Upper lobe of left lung (tissue), 4 donors: Measurements from ENCODE around the gene CRLF3.

Experiments used
- POLR2A ChIP-seq, 4 donors: fragments of 450-650 bp; IDR thresholded peaks; one replicate each; pipeline ENCODE4 v1.5.1; 2016 to 2017; ENCODE audit warnings: antibody characterized with exemption in 4 of 4, mild to moderate bottlenecking in 2 of 4
- POLR2AphosphoS5 ChIP-seq, 2 donors: sonication (generic); formaldehyde crosslinking; IDR thresholded peaks; one replicate each; pipeline ENCODE4 v1.5.1; 2017; ENCODE audit warnings: antibody characterized with exemption in 2 of 2
- TF ChIP-seq, protein P1 (sequence below), 6 experiments: fragments of 450-650 bp in 4 of 6; fragments of 200-600 bp in 2 of 6; sonication (generic) in 2 of 6; IDR thresholded peaks; one replicate each; pipeline ENCODE4 v1.5.1; 2016 to 2019; ENCODE audit warnings: antibody characterized with exemption in 6 of 6

DNA sequence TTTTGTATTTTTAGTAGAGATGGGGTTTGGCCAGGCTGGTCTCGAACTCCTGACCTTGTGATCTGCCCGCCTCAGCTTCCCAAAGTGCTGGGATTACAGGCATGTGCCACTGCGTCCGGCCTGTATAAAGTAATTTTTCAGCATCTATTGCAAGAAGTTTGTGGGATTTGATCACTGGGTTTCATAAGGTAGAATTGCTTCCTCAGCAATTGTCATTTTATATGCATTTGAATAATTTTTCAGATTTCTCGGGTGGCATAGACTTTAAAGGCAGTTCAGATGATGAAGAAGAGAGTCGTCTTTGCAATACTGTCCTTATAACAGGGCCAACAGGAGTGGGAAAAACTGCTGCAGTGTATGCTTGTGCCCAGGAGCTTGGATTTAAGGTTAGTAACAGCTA, 44.5 kb upstream of the CRLF3 start:
- TF ChIP-seq POLR2A (IDR thresholded peaks at IDR 0.05): no peak
- TF ChIP-seq, protein P1, sequence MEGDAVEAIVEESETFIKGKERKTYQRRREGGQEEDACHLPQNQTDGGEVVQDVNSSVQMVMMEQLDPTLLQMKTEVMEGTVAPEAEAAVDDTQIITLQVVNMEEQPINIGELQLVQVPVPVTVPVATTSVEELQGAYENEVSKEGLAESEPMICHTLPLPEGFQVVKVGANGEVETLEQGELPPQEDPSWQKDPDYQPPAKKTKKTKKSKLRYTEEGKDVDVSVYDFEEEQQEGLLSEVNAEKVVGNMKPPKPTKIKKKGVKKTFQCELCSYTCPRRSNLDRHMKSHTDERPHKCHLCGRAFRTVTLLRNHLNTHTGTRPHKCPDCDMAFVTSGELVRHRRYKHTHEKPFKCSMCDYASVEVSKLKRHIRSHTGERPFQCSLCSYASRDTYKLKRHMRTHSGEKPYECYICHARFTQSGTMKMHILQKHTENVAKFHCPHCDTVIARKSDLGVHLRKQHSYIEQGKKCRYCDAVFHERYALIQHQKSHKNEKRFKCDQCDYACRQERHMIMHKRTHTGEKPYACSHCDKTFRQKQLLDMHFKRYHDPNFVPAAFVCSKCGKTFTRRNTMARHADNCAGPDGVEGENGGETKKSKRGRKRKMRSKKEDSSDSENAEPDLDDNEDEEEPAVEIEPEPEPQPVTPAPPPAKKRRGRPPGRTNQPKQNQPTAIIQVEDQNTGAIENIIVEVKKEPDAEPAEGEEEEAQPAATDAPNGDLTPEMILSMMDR (IDR thresholded peaks at IDR 0.05): no peak
- TF ChIP-seq POLR2AphosphoS5 (IDR thresholded peaks at IDR 0.05): no peak
